ENCODE data around the gene VSIG4.

- TF ChIP-seq, protein P1, sequence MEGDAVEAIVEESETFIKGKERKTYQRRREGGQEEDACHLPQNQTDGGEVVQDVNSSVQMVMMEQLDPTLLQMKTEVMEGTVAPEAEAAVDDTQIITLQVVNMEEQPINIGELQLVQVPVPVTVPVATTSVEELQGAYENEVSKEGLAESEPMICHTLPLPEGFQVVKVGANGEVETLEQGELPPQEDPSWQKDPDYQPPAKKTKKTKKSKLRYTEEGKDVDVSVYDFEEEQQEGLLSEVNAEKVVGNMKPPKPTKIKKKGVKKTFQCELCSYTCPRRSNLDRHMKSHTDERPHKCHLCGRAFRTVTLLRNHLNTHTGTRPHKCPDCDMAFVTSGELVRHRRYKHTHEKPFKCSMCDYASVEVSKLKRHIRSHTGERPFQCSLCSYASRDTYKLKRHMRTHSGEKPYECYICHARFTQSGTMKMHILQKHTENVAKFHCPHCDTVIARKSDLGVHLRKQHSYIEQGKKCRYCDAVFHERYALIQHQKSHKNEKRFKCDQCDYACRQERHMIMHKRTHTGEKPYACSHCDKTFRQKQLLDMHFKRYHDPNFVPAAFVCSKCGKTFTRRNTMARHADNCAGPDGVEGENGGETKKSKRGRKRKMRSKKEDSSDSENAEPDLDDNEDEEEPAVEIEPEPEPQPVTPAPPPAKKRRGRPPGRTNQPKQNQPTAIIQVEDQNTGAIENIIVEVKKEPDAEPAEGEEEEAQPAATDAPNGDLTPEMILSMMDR (IDR thresholded peaks at IDR 0.05), result no peak
- TF ChIP-seq POLR2AphosphoS5 (IDR thresholded peaks at IDR 0.05) (no peak), POLR2A (IDR thresholded peaks at IDR 0.05) (no peak)
These were observed 26.6 kb downstream of the VSIG4 start for GRCh38 chrX:66013194-66013816.
